ENCODE measurements around the gene AFAP1L2.

Gene AFAP1L2

GRCh38 chr10:114305521-114305925, 98.8 kb downstream of the AFAP1L2 start:
- no peak overlapping the region for H3K9ac ChIP-seq (ENCODE audit: low read length)
- TF ChIP-seq CTCF (IDR thresholded peaks at IDR 0.05; ENCODE audit: low read depth, low read length) (no peak), EZH2phosphoT487 (IDR thresholded peaks at IDR 0.05; ENCODE audit: low read depth) (no peak)
- no peaks in the 10 kb centered on the region for H4K20me1 ChIP-seq (ENCODE audit: insufficient read depth, low read length)
- no peak overlapping the region for H2AFZ ChIP-seq (ENCODE audit: low read depth, low read length)
- H3K4me3 ChIP-seq (ENCODE audit: low read length): no peak overlapping the region
- H3K27me3 ChIP-seq (ENCODE audit: low read depth, low read length): peaks cover 9% of the 10 kb centered on the region; the same call in 1 of the 2 replicates
- no peaks in the 10 kb centered on the region for H3K4me1 ChIP-seq (ENCODE audit: low read length)
- H3K27ac ChIP-seq (ENCODE audit: low read length): no peak overlapping the region
- H3K36me3 ChIP-seq (replicated peaks; ENCODE audit: low read depth, low read length): no peaks in the 10 kb centered on the region
- no peak overlapping the region for H3K4me2 ChIP-seq (ENCODE audit: low read length)
- no peaks in the 10 kb centered on the region for H3K9me3 ChIP-seq (ENCODE audit: insufficient read depth, low read length)
- no peaks in the 10 kb centered on the region for H3K79me2 ChIP-seq (ENCODE audit: low read length)

DNA sequence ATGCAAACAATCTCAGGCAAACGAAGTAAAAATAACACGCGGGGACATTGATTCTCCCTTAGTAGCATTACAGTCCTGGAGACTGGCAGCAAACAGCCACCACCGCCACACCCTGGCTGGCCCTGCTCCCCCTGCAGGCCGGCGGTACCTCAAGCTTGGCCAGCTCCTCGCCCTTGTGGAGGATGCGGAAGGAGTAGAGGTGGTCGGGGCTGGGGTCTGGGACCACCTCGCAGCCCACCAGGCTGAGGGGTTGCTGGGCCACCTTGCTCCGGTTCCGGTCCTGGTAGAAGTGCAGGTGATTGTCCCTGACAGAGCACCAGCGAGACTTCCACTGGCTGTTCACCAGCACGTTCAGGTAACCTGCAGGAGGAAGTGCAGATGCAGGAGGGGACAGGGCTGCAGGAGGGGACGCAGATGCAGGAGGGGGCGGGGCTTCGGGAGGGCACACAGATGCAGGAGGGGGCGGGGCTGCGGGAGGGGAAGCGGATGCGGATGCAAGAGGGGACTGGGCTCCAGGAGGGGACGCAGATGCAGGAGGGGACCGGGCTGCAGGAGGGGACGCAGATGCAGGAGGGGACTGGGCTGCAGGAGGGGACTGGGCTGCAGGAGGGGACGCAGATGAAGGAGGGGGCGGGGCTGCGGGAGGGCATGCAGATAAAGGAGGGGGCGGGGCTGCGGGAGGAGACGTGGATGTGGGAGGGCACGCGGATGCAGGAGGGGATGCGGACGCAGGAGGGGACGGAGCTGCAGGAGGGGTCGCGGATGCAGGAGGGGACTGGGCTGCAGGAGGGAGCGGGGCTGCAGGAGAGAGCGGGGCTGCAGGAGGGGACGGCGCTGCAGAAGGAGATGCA, 99.5 kb downstream of the AFAP1L2 start:
- H3K27me3 ChIP-seq (ENCODE audit: low read depth, low read length): peaks cover 9% of the 10 kb centered on the region; the same call in 1 of the 2 replicates
- H3K9ac ChIP-seq (ENCODE audit: low read length): peak overlapping the region; percentile 60
- peak overlapping the region; percentile 99 for H3K4me2 ChIP-seq (ENCODE audit: low read length)

DNA sequence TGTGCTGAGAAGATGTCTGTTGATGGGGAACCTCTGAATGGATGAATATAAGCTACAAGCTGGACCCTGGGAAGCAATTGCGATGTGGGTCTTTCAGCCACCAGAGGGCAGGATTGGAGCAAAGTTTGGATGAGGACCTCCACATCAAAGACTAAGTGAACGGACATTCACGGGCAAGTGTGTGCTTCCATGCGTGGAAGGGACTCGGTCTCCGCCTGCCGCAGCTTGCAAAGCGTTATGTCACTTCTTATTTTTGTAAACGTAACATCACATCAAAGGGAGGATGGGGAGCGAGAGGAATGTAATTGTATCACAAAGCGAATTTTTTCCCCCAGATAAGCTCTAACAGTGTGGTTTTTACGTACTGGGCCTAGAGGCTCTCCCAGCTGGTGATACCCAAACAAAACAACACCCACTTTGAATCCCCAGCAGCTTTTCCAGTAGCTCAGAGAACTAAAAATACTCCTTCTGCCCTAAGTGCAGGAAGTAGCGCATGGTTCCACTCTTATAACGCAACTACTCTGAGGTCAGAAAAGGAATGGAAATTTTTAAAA, 100.2 kb downstream of the AFAP1L2 start:
- Histone ChIP-seq H3K4me3 (ENCODE audit: low read length) (peak overlapping the region; percentile 88), H4K20me1 (ENCODE audit: insufficient read depth, low read length) (no peaks in the 10 kb centered on the region), H3K4me1 (ENCODE audit: low read length) (no peaks in the 10 kb centered on the region), H3K4me2 (ENCODE audit: low read length) (peak overlapping the region; percentile 99), H3K27ac (ENCODE audit: low read length) (no peak overlapping the region), H3K9ac (ENCODE audit: low read length) (peak overlapping the region; percentile 60), H3K36me3 (replicated peaks; ENCODE audit: low read depth, low read length) (no peaks in the 10 kb centered on the region), H3K79me2 (ENCODE audit: low read length) (no peaks in the 10 kb centered on the region), H3K27me3 (ENCODE audit: low read depth, low read length) (peaks cover 9% of the 10 kb centered on the region; the same call in 1 of the 2 replicates), H2AFZ (ENCODE audit: low read depth, low read length) (peak overlapping the region; percentile 98), H3K9me3 (ENCODE audit: insufficient read depth, low read length) (no peaks in the 10 kb centered on the region)
- TF ChIP-seq EZH2phosphoT487 (IDR thresholded peaks at IDR 0.05; ENCODE audit: low read depth): no peak
- peak; percentile 67 for TF ChIP-seq CTCF (IDR thresholded peaks at IDR 0.05; ENCODE audit: low read depth, low read length)

More for the DNA sequence above, 99.5 kb downstream of the AFAP1L2 start:
- no peaks in the 10 kb centered on the region for H3K9me3 ChIP-seq (ENCODE audit: insufficient read depth, low read length)
- no peaks in the 10 kb centered on the region for H3K79me2 ChIP-seq (ENCODE audit: low read length)
- no peaks in the 10 kb centered on the region for H3K4me1 ChIP-seq (ENCODE audit: low read length)
- peak overlapping the region; percentile 88 for H3K4me3 ChIP-seq (ENCODE audit: low read length)
- H2AFZ ChIP-seq (ENCODE audit: low read depth, low read length): peak overlapping the region; percentile 98
- no peaks in the 10 kb centered on the region for H3K36me3 ChIP-seq (replicated peaks; ENCODE audit: low read depth, low read length)
- H4K20me1 ChIP-seq (ENCODE audit: insufficient read depth, low read length): no peaks in the 10 kb centered on the region
- TF ChIP-seq EZH2phosphoT487 (IDR thresholded peaks at IDR 0.05; ENCODE audit: low read depth) (no peak), CTCF (IDR thresholded peaks at IDR 0.05; ENCODE audit: low read depth, low read length) (peak; percentile 51)
- no peak overlapping the region for H3K27ac ChIP-seq (ENCODE audit: low read length)

DNA sequence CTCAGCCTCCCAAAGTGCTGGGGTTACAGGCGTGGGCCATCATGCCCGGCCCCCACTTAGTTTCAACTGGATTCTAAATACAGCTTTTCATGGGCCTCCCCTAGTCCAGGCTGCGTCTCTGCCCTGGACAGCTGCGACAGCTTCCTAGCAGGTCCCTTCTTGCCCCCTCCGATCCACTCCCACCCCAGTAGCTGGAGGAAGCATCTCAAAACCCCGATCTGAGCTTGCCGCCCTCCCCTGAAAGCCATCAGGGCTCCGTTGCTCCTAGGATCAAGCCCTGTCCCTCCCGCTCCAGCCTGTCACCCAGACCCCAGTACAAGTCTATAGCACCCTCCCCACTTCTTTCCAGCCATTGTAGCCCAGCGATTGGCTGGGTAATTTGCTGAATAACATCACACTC, 100.7 kb downstream of the AFAP1L2 start:
- no peaks in the 10 kb centered on the region for H3K9me3 ChIP-seq (ENCODE audit: insufficient read depth, low read length)

More for the DNA sequence above, 100.7 kb downstream of the AFAP1L2 start:
- peak overlapping the region; percentile 99 for H3K4me2 ChIP-seq (ENCODE audit: low read length)
- peak overlapping the region; percentile 98; the same call in 1 of the 2 replicates for H2AFZ ChIP-seq (ENCODE audit: low read depth, low read length)
- H3K9ac ChIP-seq (ENCODE audit: low read length): no peak overlapping the region
- peak overlapping the region; percentile 88 for H3K4me3 ChIP-seq (ENCODE audit: low read length)
- TF ChIP-seq EZH2phosphoT487 (IDR thresholded peaks at IDR 0.05; ENCODE audit: low read depth): no peak
- no peak for TF ChIP-seq CTCF (IDR thresholded peaks at IDR 0.05; ENCODE audit: low read depth, low read length)
- H3K4me1 ChIP-seq (ENCODE audit: low read length): no peaks in the 10 kb centered on the region
- no peaks in the 10 kb centered on the region for H3K79me2 ChIP-seq (ENCODE audit: low read length)
- peaks cover 4% of the 10 kb centered on the region; the same call in 1 of the 2 replicates for H3K27me3 ChIP-seq (ENCODE audit: low read depth, low read length)
- no peak overlapping the region for H3K27ac ChIP-seq (ENCODE audit: low read length)
- H3K36me3 ChIP-seq (replicated peaks; ENCODE audit: low read depth, low read length): no peaks in the 10 kb centered on the region
- H4K20me1 ChIP-seq (ENCODE audit: insufficient read depth, low read length): no peaks in the 10 kb centered on the region
